Hematopoietic multipotent progenitor cell treated with erythropoietin and hydrocortisone succinate and interleukin-3 and kit ligand, for 6 days (in vitro differentiated cells): ENCODE data around the gene CPZ.

Experiments used
- DNase-seq: peaks from one replicate; pipeline ENCODE4 v3.0.0-alpha.2; 2015

Gene CPZ

DNA sequence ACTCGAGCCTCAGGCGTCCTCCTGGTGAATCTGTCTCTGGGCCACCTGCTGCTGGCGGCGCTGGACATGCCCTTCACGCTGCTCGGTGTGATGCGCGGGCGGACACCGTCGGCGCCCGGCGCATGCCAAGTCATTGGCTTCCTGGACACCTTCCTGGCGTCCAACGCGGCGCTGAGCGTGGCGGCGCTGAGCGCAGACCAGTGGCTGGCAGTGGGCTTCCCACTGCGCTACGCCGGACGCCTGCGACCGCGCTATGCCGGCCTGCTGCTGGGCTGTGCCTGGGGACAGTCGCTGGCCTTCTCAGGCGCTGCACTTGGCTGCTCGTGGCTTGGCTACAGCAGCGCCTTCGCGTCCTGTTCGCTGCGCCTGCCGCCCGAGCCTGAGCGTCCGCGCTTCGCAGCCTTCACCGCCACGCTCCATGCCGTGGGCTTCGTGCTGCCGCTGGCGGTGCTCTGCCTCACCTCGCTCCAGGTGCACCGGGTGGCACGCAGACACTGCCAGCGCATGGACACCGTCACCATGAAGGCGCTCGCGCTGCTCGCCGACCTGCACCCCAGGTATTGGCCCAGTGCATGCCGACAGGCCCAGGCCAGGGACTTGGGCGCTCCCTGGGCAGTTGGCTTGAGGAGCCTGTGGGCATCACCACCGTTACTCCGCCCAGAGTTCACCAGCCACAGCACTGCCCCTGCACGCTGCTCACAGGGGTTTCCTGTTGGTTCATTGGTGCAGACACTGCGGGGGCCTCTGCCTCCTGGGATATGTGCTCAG lies 11.3 kb upstream of the CPZ start:
- no peak for DNase-seq

DNA sequence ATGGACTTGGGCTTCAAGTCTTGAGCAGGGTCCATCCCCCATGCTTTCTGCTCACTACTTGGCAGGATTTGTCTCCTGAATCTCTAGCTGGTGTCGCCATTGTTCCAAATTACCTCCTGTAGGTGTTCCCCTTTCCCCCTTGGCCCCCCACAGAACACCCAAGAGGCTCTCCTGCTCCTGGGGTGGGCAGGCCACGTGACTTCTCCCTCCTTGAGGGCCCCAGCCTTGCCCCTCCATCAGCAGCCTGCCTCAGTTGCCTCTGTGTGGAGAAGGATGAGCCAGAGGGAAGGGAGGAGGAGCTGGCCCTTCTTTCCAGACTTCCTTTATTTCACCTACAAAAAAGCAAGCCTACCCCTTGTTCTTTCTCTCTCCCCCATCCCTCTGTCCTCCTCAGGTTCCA lies 10.5 kb upstream of the CPZ start:
- no peak for DNase-seq

GRCh38 chr4:8582436-8582835 lies 10.1 kb upstream of the CPZ start:
- no peak for DNase-seq

DNA sequence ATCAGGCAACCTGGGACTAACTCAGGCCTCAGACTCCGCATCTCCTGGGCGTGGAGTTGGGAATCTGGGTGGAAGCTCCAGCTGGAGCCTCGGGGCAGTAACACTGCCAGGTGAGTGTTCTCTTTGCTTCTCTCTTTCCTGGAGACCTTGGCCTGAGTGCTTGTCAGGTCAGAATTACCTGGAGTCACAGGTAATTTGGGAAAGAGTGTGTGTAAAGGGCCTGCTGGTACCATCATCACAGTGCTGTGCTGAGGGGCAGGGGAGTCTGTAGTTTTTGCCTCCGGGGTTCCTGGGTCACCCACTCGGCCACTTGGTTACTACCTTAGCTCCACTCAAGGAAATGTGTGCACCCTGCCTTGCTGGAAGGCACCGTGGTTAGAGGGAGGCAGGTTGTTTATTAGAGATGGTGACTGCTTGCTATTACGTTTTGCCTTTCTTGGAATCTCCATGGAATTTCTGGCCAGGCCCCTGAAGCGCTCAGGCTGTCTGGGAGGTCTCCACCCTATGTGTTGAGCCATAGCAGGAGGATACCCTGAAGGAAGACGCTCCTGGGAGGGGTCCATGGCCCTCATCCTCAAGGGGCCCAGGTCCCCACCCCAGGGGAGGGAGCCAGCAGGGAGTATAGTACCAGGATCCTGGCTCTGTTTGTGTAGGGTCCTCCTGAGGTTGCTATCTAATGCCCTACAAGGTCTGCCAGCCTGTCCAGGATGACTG lies 9.5 kb upstream of the CPZ start:
- no peak for DNase-seq

DNA sequence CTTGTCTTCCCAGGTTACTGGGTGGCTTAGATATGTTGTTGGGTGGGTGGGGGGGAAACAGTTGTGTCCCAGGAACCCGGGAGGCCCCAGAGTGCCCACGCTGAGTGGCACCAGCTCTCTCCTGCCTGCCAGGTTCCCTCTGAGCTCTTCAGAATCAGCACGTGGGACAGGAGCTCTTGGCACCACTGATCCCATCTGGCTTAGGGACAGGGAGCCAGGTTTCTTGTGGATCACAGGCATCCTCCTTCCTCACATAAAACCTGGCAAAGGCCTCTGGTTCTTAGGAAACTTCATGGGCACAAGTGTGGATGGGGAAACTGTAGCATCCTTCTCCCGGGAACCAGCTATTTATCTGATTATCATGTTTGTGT lies 8.9 kb upstream of the CPZ start:
- no peak for DNase-seq

- no peak for DNase-seq
These were observed 7.4 kb upstream of the CPZ start for GRCh38 chr4:8585186-8585585.

DNA sequence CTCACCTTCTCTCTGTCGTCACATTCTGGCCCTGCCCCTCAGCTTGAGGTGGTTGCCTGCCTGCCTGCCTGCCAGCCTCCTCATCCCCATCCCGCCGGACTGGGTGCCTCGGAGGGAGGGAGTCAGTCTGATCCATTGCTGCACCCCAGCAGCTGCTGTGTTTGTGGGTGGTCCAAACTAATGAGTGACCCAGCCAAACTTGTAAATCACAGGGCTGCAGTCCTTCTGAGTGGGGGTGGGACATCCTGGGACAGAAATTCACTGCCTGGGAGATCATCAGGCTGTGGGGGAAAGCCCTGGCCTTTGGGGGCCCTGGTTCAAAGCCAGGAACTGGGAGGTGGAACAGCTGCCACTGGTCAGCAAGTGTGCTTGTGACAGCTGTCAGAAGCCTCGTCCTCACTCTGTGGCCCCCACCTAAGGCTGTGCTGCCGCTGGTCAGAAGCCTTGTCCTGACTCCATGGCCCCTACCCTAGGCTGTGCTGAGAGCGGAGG lies 6.8 kb upstream of the CPZ start:
- DNase-seq, result no peak

GRCh38 chr4:8586246-8586645 lies 6.3 kb upstream of the CPZ start:
- DNase-seq, result no peak

- no peak for DNase-seq
These were observed 5.7 kb upstream of the CPZ start for GRCh38 chr4:8586671-8587468.

DNA sequence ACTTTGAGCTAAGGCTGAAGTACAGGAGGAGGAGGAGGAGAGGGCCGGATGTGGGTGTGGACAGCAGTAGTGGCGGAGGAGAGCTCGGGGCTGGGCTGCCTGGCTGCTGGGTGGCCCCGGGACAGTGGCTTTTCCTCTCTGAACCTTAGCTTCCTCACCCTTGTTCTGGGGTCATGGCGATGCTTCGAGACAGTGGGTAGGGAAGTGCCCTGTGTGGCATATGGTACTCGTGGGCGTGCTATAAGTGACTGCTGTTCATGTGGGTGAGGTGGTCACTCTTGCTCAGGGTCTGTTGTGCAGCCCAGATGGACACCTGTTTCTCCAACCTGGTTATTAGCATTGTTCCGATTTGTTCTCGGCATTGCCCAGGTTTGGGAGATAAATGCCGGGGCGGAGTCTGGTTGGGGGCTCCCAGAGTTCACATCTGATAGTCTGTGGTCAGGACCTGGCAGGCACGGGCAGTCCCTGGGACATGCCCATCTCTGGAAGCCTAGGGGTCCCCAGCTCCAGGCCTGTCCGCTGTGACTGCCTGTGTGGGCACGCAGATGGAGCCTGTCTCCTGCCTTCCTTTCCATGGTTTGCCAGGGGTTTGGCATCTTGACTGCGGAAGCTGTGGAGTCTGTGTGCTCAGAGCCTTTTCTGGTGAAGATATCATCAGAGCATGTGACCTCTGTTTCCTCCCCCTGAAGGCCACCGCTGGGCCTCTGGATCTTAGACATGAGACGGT lies 4.9 kb upstream of the CPZ start:
- no peak for DNase-seq

DNA sequence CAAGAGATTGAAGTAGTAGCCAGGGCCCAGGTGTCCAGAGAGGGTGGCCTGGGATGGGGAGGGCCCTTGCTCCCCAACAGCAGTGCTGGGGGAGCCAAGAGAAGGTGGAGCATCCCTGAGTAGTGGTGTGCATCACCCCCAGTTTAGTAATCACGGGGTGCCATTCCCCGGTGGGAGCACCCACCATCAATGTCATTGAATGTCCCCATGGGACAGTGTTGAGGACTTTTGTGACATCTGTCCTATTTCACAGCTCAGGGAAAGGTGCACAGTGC lies 4.4 kb upstream of the CPZ start:
- no peak for DNase-seq

DNA sequence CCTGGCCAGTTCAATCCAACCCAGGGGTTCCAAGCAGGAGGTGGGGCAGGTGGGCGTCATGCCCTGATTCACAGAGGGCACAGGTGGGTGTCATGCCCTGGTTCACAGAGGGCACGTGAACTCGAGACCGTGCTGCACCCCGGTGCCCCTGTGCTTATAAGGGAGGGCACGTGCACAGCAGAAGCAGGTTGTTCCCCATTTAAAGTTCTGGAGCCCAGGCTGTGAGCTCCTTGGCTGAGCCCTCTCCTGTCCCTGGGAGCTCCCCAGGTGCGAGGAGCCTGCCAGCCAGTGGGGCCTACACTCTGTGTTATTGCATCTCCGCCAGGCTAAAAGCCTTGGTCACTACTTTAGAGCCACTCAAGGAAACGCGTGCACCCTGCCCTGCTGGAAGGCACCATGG lies 3.2 kb upstream of the CPZ start:
- DNase-seq, result no peak

DNA sequence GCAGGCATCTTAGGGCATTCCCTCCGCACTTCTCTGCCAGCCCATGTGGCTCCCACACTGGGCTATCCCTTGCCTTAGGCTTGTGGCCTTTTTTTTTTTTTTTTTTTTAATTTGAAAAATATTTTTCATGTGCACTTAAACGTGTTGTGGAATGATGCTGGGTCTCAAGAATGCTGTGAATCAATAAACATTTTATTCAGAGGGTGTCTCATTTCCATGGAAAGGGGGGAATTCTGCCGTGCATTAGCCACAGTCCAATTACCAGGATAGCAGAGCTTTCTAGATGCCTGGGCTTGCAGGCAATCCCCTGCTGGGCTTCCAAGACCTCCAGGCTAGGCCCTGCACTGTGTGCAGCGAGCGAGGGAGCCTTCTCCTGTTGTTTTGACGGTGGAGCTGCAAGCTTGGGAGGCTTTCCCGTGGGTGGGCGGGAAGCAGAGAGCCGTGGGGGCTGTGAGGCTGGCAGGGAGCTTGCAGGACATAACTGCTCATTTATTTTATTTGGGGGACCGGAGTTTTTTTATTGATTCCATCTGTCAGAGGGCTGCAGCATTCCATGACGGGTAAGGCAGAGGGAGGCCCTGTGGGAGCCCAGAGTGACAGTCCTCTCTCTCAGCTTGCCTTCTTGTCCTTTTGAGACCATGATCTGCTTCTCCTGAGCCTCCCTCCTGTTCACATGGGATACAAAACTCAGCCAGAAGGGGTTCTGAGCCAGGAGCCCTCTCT lies 2.6 kb upstream of the CPZ start:
- no peak for DNase-seq

- no peak for DNase-seq
These were observed 2.1 kb upstream of the CPZ start for GRCh38 chr4:8590546-8590880.

- no peak for DNase-seq
These were observed 1.5 kb upstream of the CPZ start for GRCh38 chr4:8591114-8591513.

DNA sequence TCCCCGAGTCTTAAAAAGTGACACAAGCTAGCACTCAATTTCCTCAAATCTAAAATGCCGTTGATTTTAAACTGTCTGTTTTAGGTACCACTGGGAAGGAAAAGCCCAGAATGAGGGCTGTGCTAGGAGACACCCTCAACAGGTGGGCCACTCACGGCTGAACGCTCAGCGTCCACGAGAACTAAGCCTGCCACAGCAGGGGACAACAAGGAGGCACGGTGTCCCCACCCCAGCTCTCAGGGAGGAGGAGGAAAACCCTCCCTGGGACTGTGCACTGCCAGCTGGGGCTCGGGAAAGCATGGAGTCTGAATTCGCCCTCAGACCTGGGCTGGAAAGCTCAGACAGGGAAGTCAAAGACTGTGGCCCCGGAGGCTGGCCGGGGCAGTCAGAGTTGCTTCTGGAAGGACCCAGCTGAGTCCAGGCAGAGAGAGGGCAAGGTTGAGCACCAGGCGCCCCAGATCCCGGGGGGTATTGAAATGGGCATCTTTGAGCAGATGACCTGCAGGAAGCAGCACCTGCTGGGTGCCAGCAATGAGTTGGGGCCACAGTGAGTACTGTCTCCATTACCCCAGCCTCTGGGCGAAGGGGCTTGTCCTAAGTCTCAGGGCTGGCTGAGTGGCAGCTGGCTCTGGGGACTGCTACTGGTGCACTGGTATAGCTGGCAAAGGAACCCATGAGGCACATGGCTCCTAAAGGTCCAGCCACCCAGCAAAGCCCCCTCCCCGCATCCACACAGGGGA lies 769 bp upstream of the CPZ start:
- DNase-seq, result no peak

- DNase-seq, result no peak
These were observed 915 bp downstream of the CPZ start for GRCh38 chr4:8593264-8594096.

DNA sequence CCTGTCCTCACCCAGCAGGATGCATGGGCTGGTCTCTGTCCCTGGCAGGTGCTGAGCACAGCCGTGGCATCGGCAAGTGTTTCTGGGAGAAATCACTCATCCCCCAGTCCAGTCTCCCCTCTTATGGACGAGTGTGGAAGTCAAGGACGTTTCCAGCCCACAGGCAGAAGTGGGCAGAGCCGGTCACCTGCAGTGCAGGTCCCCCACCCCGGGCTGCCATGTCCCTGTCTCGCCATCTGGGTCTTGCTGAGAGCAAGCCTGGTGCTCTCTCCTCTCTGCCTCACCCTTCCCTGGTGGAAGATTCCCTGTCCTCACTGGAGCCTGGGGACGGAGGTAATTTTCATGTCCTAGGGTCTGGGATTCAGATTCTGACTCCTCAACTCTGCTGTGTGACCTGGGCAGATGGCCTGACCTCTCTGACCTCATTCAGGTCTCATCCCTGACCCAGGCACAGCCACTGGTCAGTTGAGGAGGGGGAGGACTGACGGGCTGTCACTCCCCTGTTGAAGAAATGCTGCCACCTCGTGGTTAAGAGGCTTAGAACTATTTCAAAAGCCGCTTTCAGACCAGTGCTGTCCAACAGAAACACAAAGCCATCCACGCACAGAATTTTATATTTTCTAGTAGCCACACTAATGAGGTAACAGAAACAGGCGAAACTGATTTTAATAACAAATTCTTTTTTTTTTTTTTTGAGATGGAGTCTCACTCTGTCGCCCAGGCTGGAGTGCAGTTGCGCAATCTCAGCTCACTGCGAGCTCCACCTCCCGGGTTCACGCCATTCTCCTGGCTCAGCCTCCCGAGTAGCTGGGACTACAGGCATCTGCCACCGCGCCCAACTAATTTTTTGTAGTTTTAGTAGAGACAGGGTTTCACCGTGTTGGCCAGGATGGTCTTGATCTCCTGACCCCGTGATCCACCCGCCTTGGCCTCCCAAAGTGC lies 1.8 kb downstream of the CPZ start:
- peak; percentile 82 for DNase-seq

DNA sequence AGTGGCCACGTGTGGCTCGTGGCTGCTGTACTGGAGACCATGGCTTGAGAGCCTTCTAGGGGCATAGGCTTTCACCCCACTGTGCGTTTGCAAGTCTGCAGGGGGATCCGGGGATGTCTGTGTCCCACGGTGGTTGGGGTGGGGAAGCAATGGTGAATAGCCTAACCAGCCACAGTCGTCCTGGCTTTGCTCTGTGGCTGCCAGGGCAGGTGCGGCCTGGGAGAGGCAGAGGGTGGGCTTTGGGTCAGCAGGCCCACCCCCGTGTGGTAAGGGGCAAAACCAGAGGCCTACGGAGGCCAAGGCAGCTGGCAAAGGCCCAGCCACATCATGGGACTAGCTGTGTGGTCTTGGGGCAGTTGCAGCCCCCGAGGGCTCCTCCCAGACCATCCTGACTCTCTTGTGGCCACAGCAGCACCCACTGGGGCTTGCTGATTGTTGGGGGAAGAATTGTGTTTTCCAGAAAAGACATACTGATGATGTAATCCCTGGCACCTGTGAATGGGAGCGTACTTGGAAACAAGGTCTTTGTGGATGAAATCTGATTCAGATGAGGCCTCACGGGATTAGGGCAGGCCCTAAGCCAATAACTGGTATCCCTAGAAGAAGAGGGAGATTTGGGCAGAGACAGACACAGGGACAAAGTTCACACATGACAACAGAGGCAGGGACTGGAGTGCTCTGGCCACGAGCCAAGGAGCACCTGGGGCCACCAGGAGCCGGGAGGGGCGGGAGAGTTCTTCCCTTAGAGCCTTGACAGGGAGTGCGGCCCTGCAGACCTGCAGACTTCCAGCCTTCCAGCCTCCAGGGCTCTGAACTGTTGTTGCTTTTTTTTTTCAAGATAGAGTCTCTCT lies 2.9 kb downstream of the CPZ start:
- DNase-seq, result no peak
